IPS DF 4.7 (cell line): Measurements from ENCODE around the gene TBXT.
"Not testable (repeated sequence)": the region's sequence is repeated elsewhere in the genome, so short reads cannot be mapped to it uniquely, and the experiment has no call there.

Experiments
- DNase-seq: peaks from one replicate; pipeline ENCODE4 v3.0.0-alpha.2; 2013; ENCODE audit warnings: low spot score; ENCODE audit errors: extremely low read depth

TBXT gene

DNA sequence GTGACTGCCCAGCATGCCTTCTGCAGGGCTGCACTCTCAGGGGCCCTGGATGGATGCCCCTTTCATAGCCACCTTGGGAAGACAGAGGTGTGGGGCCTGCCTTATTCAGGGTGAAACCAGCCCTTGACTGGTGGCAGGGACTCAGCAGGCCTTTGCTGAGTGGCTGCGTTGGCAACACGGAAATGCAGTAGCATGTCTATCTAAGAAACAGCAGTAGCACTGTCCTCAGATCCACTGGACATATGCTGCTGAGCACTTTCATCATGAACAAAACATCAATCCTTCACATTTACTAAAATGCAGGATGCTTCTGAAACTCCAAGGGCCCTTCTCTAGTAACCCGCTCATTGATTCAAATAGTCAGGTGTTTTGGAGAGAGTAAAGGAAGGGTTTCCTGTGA is 4.9 kb upstream of the TBXT start:
- no peak for DNase-seq

DNA sequence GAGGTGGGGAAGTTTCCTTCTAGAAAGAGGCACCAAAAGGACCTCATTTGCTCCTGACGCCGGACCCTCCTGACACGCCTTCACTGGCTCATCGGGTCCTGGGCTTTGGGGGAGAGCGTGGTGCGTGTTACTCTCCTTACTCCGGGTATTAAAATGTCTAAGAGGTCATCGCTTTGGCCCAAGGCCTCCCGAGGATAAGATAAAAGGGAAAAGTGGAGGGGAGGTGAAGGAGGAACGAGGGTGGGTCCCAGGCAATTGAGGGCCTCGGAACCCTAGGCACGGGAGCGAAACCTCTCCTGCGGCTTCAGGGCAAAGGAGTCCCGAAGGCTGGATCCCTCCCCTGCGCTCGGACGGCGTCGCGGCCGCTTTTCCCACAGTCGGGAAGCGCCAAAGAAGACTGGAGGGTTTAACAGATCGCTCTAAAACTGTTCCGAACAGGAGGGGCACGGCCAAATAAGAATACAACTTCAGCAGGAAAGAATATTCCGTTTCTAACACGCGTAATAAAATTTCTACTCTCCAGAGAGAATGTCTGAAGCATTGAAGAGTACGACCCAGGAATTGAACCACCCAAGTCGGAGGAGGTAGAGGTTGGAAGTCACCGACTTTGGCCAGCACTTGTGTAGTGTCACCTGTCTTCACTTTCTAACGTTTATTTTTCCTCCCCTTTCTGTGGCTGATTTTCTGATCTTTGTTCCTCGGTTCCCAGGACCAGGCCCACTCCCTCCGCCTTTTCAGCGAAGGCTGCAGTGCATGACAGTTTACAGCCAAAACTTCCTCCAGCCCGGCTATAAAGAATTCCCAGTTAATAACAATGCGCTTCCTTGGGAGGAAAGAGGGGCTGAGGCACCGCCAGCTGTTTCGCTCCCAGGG is 2.1 kb upstream of the TBXT start:
- no peak for DNase-seq

DNA sequence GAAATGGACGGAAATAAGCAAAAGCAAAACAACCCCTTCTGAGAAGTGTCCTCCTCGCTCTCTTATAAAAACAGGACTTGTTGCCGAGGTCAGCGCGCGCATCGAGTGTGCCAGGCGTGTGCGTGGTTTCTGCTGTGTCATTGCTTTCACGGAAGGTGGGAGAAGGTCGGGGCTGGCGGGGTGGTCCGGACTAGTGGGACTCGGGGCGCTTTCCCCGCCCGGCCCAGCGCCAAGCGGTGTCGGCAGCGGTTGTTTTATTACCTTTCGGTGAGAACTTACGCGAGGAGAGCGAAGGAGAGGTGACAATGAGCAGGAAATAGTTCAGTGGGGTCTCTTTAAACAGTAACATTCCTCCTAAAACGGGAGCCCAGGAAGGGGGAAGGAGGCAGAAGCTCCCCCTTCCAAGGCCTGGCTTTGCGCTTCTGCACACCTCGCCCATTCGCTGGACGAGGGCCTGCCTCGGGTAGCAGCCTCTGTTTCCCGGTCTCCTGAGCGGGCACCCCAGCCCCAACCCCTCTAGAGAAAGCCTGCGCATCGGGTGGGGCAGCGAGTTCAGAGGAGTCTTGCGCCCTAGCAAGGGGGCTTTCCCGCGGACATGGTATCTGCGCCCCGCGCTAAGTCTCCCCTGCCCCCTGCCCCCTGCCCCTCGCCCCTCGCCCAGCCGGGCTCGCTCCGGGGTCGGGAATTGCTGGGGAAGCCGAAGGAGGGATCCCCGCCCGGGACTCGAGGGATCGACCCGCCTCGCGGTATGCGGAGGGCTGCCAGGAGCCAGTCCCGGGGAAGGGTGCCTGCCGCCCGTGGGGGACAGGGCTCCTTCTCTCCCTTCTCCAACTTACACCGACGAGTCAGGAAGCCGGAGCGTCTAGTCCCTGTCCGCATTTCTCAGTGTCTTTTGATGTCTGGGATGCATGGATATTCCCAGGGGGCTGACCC is 1.2 kb upstream of the TBXT start:
- no peak for DNase-seq

DNA sequence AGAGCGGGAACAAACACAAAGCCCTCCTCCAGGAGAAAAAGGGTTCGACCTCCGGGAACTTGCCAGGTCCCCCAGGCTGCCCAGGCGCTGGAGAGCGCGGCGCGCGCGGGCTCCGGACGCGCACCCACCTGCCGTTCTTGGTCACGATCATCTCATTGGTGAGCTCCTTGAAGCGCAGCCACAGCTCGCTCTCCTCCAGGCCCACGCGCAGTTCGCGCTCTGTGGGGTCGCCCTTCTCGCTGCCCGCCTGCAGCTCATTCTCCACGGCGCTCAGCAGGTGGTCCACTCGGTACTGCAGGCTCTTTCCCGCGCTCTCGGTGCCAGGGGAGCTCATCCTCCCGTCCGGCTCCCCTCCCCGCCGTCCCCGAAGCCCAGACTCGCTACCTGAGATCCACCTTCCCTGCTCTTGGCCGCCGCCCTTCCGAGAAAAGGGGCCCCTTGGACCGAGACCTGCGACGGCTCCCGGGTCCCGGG is 356 bp downstream of the TBXT start:
- DNase-seq: no peak

DNA sequence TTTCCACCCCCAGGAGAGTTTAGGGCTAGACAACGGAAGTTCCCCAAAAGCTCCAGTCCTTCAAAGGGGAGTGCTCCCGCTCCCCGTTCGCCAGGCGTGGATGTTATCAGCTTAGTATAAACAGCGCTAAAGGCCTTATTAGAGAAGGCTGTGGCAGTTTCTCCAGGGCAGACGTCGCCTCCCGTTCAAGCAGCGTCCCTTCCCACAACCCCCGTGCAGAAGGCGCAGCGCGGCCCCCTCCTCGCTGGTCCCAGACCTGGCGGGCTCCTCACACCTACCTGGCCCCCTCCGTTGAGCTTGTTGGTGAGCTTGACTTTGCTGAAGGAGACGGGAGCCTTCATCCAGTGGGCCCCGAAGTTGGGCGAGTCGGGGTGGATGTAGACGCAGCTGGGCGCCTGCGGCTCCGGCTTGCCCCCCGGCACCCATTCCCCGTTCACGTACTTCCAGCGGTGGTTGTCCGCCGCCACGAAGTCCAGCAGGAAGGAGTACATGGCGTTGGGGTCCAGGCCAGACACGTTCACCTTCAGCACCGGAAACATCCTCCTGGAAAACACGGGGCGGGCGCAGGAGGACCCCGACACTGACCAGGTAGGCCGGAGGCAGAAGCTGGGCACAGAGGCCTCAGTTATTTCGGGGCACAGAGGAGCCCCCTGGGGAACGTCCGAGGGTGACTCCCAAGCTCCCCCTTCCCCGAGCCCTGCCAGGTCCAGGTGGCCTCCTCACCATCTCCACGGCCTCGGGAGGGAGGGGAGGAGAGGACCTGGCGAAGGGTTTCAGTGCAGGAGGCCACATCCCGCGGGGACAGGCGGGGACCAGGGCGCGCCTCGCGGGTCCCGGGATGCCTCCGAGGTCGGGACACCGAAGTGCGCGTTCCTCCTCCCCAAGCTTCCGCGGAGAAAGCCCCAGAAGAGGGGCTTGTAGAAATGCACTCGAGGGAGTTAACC is 1.1 kb downstream of the TBXT start:
- DNase-seq: no peak

DNA sequence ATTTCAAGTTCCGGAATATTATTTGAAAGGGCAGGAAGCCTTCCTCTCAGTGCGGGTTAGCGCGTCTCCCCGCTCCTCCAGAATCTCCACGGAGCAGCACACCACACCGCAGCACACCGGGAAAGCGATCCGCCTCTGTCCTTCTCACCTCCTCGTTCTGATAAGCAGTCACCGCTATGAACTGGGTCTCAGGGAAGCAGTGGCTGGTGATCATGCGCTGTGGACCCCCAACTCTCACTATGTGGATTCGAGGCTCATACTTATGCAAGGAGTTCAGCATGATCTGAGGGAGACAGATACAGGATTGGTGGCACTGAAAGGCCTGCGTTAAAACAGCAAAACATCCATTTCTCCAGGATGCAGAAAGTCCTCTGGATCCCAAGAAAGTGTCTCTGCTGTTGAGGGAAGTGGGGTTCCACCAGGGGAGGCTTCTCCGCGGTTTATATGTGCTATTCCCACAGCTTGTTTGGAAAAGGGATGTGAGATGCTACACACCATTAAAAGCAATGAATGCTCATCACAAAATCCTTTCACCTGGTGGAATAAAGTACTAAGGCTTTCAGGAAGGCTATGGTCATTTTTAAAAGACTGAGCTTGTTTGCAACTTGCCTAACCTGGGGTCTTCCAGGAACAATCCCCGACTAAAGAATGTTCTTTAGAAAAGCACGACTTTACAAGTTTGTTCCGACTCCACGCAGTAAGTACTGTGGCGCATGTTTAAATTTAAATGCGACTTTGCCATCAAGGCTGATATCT is 1.9 kb downstream of the TBXT start:
- no peak for DNase-seq

DNA sequence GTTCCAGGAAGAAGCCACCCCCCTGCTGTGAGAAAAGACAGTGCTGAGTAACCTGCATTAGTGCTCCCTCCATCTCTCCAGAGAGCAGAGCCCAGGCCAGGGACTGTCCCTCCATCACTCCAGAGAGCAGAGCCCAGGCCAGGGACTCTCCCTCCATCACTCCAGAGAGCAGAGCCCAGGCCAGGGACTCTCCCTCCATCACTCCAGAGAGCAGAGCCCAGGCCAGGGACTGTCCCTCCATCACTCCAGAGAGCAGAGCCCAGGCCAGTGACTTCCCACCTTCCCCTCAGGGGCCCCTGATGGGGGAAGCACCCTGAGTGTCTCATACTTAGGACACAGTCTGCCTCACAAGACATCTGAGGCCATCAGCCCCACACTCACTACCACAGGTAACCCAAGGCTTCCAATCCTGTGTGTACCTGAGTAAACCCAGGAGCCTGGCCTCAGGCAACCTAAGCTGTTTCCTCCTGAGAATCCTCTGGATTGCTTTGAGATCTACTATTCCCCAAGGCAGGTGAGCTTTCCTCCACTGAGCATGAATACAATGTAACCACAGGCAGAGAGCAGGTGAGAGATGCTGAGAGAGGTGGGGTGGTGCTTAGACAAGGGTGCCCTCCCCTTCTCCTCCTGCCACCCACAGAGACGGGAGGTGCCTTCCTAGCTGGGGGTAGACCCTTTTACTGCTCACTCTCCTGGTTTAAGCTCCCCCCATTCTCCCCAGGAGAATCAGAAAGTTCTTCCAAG is 4.9 kb downstream of the TBXT start:
- DNase-seq: no peak

DNA sequence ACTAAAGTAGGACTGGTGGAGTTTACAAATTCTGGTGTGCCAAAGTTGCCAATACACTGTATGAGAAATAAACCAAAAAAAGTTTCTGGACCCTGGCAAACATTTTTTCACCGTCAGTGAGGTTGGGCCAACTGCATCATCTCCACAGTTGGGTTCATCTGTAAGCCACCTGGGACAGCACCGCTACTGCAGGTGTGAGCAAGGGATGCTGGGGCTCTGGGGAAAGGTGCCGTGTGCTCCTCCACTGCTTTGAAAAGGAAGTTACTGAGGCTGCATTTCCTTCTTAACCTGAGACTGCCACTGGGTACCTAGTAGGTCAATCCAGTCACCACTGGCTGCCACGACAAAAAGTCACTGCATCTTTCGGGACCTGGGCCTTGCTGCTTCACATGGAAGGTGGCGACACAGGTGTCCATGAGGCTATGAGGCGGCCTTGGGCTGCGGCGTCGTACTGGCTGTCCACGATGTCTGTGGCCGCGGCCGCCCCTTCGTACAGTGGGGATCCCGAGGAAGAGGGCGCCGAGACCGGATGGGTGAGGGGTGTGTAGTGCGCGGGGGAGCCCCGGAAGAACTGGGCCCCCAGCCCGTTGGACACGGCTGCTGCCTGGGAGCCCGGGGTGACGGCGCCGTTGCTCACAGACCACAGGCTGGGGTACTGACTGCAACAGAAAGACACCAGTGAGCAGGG is 9.6 kb downstream of the TBXT start:
- no peak for DNase-seq

DNA sequence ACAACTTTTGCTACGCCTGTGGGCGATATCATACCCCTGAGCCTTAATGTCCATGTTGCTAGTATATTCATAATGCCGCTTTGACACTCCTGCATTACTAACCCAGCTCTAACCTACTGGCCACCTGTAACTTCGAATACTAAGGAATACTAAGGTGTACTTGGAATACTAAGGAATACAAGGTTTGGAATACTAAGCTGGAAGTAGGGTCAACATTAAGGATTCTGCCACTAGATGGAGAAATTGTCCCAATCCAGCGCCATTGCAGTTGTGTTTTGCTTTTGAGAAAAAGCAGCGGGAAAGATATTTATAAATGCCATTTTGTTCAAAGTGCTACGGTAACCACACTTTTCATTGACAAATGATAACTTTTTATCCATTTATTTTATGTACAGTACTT is 10.7 kb downstream of the TBXT start:
- no peak for DNase-seq

DNA sequence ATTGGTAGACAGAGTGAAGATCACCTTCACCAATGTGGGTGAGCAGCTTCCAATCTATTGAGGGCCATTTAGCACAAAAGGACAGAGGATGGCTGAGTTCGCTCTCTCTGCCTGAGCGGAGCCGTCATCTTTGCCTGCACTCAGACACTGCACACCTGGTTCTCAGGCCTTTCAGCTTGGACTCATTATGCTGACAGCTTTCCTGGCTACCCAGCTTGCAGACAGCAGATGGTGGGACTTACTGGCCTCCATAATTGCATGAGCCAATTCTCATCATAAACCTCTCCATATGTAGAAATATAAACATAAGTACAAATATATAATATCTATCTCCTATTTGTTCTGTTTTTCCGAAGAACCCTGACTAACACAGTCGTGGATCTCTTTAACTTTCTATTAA is 13.7 kb downstream of the TBXT start:
- no peak for DNase-seq

DNA sequence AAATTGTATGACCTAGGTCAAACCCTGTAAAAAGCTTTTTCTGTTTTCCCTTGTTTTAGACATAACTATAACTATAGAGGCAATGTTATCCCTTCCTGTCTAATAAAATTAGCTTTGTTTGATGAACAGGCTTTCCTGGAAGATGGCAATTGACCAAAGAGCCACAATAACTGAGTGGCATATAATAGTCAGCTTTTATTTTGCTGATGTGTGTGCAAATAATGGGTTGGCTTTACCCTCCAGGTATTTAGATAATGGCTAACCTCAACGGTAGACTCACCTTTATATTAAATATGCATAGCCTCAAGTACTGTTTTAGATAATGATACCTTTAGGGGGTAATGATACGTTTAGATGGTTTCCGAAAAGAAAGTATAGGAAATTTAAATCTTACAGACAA is 15.0 kb downstream of the TBXT start:
- DNase-seq: no peak

DNA sequence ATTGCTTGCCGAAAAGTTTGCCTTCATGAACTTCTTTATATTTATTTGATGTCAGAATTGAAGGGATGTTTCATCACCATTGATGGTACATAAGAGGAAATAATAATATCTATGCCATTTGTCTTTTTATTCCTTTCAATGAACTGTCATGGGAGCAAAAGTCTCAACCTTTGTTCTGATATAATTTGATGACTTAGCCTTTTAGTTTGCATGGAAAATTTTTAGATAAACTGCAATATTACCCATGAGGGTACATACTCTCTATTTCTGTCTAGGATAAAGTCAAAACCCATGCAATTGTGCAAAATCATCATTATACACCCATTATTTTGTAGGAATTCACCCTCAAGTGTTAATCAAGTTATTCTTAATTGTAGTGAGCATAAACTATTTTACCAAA is 15.9 kb downstream of the TBXT start:
- no peak for DNase-seq

DNA sequence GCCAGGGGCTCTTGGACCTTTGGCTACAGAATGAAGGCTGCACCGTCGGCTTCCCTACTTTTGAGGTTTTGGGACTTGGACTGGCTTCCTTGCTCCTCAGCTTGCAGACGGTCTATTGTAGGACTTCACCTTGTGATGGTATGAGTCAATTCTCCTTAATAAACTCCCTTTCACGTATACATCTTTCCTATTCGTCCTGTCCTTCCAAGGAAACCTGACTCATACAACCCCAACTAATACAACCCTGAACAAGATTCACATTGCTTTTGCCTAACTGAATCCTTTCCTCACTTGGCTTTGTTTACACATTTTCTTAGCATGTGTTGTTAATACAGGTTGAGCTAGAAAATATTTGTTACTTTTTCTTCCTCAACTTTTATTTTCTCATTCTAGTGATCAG is 21.9 kb downstream of the TBXT start:
- no peak for DNase-seq

DNA sequence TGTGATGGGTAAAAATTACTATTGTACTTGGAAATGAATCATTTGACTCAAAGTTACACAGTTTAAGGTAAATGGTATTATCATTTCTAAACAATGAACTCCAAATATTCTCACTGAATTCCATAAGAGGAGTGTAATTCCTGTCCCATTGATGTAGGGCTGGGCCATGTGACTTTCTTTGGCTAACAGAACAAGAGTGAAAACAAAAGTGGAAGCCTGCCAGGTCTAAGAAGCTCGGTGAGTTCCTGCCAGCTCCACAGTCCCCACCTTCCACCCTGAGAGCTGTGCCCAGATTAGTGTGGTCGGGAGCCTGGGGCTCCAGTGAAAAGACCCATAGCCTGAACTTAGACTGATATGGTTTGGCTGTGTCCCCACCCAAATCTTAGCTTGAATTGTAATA is 24.6 kb downstream of the TBXT start:
- DNase-seq: no peak

DNA sequence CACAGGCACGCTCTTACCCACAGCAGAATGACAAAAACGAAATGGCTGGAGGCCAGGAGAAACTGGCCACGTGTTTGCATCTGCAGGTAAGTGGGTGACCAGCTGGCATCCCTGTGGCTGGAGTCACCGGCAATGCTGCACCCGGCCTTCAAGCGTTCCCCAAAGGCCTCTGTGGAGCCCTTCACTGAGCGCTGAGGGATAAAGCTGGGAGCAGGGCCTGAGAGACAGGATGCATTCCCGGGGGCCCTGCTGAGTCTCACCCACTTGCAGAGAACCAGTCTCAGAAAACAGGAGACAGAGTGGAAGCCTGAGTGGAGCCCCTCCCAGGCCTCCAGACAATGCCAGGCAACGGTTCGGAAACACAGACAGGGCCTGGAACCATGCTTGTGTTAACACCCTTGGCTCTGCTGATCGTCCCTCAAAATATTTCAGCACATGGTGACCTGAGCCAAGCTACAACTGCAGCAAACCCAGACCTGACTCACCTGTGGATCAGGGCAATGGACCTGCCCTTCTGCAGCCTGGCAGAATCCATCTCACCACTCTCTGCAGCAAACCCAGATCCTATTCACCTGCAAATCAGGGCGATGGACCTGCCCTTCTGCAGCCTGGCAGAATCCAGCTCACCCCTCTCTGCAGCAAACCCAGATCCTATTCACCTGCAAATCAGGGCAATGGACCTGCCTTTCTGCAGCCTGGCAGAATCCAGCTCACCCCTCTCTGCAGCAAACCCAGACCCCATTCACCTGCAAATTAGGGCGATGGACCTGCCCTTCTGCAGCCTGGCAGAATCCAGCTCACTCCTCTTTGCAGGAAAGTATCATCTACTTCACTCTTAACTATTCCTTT is 39.8 kb downstream of the TBXT start:
- DNase-seq: no peak

DNA sequence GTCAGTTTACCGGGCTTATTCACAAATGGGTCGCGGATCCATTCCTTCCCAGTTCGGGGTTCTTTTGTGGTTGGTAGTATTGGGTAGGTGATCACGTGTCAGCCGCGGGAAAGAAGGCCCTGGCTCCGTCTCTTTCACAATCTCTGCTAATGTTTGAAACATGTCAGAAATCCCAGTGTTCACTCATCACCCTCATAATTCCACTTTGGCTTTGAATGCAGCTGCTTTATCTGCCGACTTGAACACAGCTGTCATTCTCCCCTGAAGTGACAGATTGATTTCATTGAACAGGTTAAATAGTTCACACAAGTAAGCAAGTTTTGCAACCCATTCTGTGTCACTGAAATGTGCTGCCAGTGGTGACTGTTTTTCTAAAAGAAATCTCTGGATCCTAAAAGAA is 44.5 kb downstream of the TBXT start:
- not testable (repeated sequence) for DNase-seq

DNA sequence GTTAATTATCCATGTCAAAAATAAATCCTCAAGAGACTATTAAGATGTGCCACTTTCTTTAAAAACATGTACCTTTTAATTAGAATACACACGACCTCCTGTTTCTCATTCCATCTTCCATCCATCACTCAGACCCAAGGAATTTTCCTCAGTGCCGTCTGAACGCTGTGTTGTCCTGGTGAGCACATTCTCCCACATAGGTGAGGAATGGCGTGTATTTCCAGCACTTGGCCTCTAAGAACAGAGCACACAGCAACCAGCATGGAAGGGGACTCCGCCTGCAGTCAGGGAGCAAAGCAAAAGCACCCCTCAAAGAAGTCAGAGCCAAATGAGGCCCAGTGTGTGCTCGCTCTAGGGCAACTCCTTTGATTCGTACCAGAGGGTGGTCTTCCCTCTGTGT is 45.9 kb downstream of the TBXT start:
- DNase-seq: no peak
